Measurements from ENCODE around the gene SLC6A17.

DNA sequence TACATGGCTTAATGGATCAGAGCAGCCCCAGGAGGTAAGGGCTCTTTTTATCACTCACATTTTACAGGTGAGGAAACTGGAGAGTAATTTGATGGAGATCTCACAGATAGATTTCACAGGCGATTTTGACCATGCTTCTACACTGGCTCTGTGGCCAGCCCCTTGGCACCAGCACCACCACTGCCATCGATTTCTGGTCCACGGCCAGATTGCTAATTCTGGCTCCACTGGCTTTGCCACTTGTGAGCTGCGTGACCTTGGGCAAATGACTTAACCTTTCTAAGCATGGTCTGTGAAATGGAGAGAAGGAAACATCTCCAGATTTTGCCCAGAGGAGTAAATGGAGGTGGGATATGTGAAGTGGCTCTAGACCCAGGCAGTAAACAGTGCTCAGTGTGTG, 92.4 kb downstream of the SLC6A17 start:
- TF ChIP-seq EZH2phosphoT487 (IDR thresholded peaks at IDR 0.05; ENCODE audit: low read length) (no peak), EZH2 (optimal IDR thresholded peaks at IDR 0.05; ENCODE audit: low read depth, low read length) (no peak)
- TF ChIP-seq, protein P1, sequence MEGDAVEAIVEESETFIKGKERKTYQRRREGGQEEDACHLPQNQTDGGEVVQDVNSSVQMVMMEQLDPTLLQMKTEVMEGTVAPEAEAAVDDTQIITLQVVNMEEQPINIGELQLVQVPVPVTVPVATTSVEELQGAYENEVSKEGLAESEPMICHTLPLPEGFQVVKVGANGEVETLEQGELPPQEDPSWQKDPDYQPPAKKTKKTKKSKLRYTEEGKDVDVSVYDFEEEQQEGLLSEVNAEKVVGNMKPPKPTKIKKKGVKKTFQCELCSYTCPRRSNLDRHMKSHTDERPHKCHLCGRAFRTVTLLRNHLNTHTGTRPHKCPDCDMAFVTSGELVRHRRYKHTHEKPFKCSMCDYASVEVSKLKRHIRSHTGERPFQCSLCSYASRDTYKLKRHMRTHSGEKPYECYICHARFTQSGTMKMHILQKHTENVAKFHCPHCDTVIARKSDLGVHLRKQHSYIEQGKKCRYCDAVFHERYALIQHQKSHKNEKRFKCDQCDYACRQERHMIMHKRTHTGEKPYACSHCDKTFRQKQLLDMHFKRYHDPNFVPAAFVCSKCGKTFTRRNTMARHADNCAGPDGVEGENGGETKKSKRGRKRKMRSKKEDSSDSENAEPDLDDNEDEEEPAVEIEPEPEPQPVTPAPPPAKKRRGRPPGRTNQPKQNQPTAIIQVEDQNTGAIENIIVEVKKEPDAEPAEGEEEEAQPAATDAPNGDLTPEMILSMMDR (IDR thresholded peaks at IDR 0.05; ENCODE audit: low read length) = no peak

Data from MM.1S (cell line).